ENCODE measurements around the gene PDLIM7. TPM values are rescaled to one million over a fixed set of nuclear protein-coding genes. Genes with fewer than 3 reads are reported as not detected.

The PDLIM7 gene
- polyA plus RNA-seq, 1 of the 3 experiments (the other 2 are of a cell fraction), result 206 TPM

DNA sequence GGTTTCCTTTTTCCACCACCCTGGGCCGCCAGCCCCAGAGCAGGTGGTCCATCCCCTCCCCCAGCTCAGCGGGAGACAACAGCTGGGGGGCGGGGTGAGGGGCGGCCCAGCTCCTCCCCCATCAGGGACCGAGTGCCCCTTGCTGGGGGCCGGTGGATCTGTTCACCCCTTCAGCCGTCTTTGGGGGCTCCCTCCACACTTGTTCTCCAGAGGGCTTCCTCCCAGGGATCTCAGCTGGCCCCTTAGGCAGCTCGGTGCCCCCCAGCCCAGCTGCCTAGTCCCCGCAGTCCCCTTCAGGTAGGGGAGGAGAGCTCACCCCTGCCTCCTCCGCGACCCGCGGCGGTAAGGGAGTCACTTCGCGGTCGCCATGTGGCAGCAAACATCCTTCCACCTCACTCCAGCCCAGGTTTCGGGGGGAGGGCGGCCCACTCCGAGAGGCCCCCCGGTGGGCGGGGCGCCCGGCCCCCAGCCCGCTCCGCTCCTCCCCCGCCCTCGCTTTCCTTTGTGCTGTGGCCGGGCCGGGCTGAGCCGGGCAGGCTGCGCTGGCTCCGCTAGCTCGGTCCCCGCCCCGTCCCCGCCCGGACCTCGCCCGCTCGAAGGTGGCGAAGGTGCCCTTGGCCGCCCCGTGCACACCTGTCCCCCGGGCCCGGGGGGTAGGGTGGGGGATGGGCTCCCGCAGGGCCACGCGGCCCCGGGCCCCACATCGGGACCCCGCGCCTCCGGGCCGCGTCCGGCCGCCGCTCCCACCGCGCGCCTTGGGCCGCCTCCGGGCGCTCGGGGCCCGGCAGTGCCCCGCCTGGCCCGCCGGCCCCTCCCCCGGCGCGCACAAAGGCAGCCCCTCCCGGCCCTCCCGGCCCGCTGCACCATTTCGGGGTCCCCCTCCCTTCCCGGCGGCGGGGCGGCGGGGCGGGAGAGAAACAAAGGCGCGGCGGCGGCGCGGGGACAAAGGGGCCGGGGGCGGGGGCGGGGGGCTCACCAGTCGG, 24.7 kb downstream of the PDLIM7 start:
- peaks cover 50% of the 10 kb centered on the region for H3K79me2 ChIP-seq (ENCODE audit: insufficient read depth)
- ChIA-PET CTCF (interaction anchor here (0.9 to 20.3 kb wide), 12 partner anchors 9 to 102 kb away, joined by 3 to 215 read pairs (median 5); partner anchors contain the start of gene PDLIM7), POLR2A (interaction anchor here (1.1 to 4.6 kb wide), 7 partner anchors 9 to 28 kb away, joined by 3 to 43 read pairs (median 13); partner anchors contain the start of gene PDLIM7)
- H3K27me3 ChIP-seq (ENCODE audit: insufficient read depth), result no peaks in the 10 kb centered on the region
- no peak overlapping the region for H2AFZ ChIP-seq (ENCODE audit: low read depth)
- no peaks in the 10 kb centered on the region for H3K9me2 ChIP-seq
- H3K9ac ChIP-seq, result peak overlapping the region; percentile 81
- DNase-seq, result peak; percentile 92
- H3K4me1 ChIP-seq (ENCODE audit: control insufficient read depth in 1 of 2, insufficient read depth in 2 of 2, low read depth in 1 of 2, low read length in 1 of 2), result peaks cover 35 to 71% of the 10 kb centered on the region in 2 experiments; a peak in 3 of 4 replicates
- H3K4me3 ChIP-seq (ENCODE audit: low read depth in 2 of 2, low read length in 1 of 2), result peak overlapping the region; percentile 96
- H3K4me2 ChIP-seq, result peak overlapping the region; percentile 100
- peak overlapping the region; percentile 52 to 92; a peak in 3 of 4 replicates for H3K27ac ChIP-seq (ENCODE audit: low read depth in 2 of 2, low read length in 1 of 2)
- H4K20me1 ChIP-seq (ENCODE audit: insufficient read depth), result peaks cover 49% of the 10 kb centered on the region
- TF ChIP-seq, protein P1, sequence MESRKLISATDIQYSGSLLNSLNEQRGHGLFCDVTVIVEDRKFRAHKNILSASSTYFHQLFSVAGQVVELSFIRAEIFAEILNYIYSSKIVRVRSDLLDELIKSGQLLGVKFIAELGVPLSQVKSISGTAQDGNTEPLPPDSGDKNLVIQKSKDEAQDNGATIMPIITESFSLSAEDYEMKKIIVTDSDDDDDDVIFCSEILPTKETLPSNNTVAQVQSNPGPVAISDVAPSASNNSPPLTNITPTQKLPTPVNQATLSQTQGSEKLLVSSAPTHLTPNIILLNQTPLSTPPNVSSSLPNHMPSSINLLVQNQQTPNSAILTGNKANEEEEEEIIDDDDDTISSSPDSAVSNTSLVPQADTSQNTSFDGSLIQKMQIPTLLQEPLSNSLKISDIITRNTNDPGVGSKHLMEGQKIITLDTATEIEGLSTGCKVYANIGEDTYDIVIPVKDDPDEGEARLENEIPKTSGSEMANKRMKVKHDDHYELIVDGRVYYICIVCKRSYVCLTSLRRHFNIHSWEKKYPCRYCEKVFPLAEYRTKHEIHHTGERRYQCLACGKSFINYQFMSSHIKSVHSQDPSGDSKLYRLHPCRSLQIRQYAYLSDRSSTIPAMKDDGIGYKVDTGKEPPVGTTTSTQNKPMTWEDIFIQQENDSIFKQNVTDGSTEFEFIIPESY (IDR thresholded peaks at IDR 0.05; ENCODE audit: borderline replicate concordance, low read depth), result no peak
- no peak for TF ChIP-seq GATA2 (CRISPR knock-in tag; IDR thresholded peaks at IDR 0.05)
- TF ChIP-seq EP300 (IDR thresholded peaks at IDR 0.05; ENCODE audit: borderline replicate concordance in 1 of 2, low read depth in 1 of 2, low read length in 1 of 2), result no peak
- TF ChIP-seq MXI1 (IDR thresholded peaks at IDR 0.05; ENCODE audit: low read depth, low read length), result peak; percentile 89
- TF ChIP-seq, protein P2, sequence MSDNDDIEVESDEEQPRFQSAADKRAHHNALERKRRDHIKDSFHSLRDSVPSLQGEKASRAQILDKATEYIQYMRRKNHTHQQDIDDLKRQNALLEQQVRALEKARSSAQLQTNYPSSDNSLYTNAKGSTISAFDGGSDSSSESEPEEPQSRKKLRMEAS (IDR thresholded peaks at IDR 0.05; ENCODE audit: low read depth), result 0 out of 2 replicates have a peak, but pooled peaks have one; percentile 38
- TF ChIP-seq CHD2 (IDR thresholded peaks at IDR 0.05; ENCODE audit: low read length, partially characterized antibody), result peak; percentile 5
- TF ChIP-seq RAD21 (IDR thresholded peaks at IDR 0.05; ENCODE audit: low read length), result 0 out of 2 replicates have a peak, but pooled peaks have one; percentile 17
- H3F3A ChIP-seq (replicated peaks; ENCODE audit: insufficient read depth), result peaks cover 32% of the 10 kb centered on the region
- H3K9me3 ChIP-seq, result no peaks in the 10 kb centered on the region
- 0% methylated on average over 7 of the region's 93 CpGs for WGBS (ENCODE audit: low lambda C conversion rate)
- H3K36me3 ChIP-seq (replicated peaks in 1 of 2; ENCODE audit: control insufficient read depth in 1 of 2, insufficient read depth in 2 of 2, low read length in 1 of 2), result peaks cover 12 to 22% of the 10 kb centered on the region in 2 experiments

GRCh38 chr5:177471610-177472356, 25.6 kb downstream of the PDLIM7 start:
- peak overlapping the region; percentile 100 for H3K4me2 ChIP-seq
- peaks cover 23% of the 10 kb centered on the region for H3F3A ChIP-seq (replicated peaks; ENCODE audit: insufficient read depth)
- H3K9ac ChIP-seq, result peak overlapping the region; percentile 81
- CTCF ChIA-PET, result interaction anchor here (1.0 to 20.3 kb wide), 12 partner anchors 10 to 101 kb away, joined by 3 to 215 read pairs (median 7); partner anchors contain the start of gene PDLIM7
- H3K4me1 ChIP-seq (ENCODE audit: control insufficient read depth in 1 of 2, insufficient read depth in 2 of 2, low read depth in 1 of 2, low read length in 1 of 2), result peaks cover 35 to 64% of the 10 kb centered on the region in 2 experiments; a peak in 3 of 4 replicates
- peak overlapping the region; percentile 52 to 92; a peak in 3 of 4 replicates for H3K27ac ChIP-seq (ENCODE audit: low read depth in 2 of 2, low read length in 1 of 2)
- no peaks in the 10 kb centered on the region for H3K9me2 ChIP-seq
- peaks cover 55% of the 10 kb centered on the region for H4K20me1 ChIP-seq (ENCODE audit: insufficient read depth)
- POLR2A ChIA-PET, result interaction anchor here (1.1 to 4.6 kb wide), 9 partner anchors 8 to 29 kb away, joined by 3 to 43 read pairs (median 10); partner anchors contain the start of gene PDLIM7
- H2AFZ ChIP-seq (ENCODE audit: low read depth), result no peak overlapping the region
- peak; percentile 73 for DNase-seq
- peak overlapping the region; percentile 96 for H3K4me3 ChIP-seq (ENCODE audit: low read depth in 2 of 2, low read length in 1 of 2)
- peaks cover 55% of the 10 kb centered on the region for H3K79me2 ChIP-seq (ENCODE audit: insufficient read depth)
- no peaks in the 10 kb centered on the region for H3K27me3 ChIP-seq (ENCODE audit: insufficient read depth)
- WGBS (ENCODE audit: low lambda C conversion rate), result 52% methylated on average over 9 of the region's 14 CpGs
- H3K36me3 ChIP-seq (replicated peaks in 1 of 2; ENCODE audit: control insufficient read depth in 1 of 2, insufficient read depth in 2 of 2, low read length in 1 of 2), result peaks cover 12 to 32% of the 10 kb centered on the region in 2 experiments
- no peaks in the 10 kb centered on the region for H3K9me3 ChIP-seq
- TF ChIP-seq TEAD4 (IDR thresholded peaks at IDR 0.05; ENCODE audit: borderline replicate concordance, insufficient read depth), result no peak
- no peak for TF ChIP-seq JUND (IDR thresholded peaks at IDR 0.05)
- TF ChIP-seq, protein P3, sequence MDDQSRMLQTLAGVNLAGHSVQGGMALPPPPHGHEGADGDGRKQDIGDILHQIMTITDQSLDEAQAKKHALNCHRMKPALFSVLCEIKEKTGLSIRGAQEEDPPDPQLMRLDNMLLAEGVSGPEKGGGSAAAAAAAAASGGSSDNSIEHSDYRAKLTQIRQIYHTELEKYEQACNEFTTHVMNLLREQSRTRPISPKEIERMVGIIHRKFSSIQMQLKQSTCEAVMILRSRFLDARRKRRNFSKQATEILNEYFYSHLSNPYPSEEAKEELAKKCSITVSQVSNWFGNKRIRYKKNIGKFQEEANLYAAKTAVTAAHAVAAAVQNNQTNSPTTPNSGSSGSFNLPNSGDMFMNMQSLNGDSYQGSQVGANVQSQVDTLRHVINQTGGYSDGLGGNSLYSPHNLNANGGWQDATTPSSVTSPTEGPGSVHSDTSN (IDR thresholded peaks at IDR 0.05), result no peak
- TF ChIP-seq REST (IDR thresholded peaks at IDR 0.05; ENCODE audit: low read depth, low read length), result no peak
- no peak for TF ChIP-seq NFIC (IDR thresholded peaks at IDR 0.05; ENCODE audit: borderline replicate concordance)
- TF ChIP-seq GATA2 (CRISPR knock-in tag; IDR thresholded peaks at IDR 0.05), result no peak
- TF ChIP-seq TAF1 (IDR thresholded peaks at IDR 0.05; ENCODE audit: borderline replicate concordance, low read depth, low read length), result no peak
- TF ChIP-seq USF1 (IDR thresholded peaks at IDR 0.05; ENCODE audit: borderline replicate concordance, low read depth), result no peak
